Activated CD4-positive, alpha-beta T cell treated with anti-CD3 and anti-CD28 coated beads, Interleukin-2, amount 10 ng/mL, durations not matched to agents 7 days and 5 days (primary cell): ENCODE data around the gene ARHGAP6. TPM values are rescaled to one million over a fixed set of nuclear protein-coding genes. Genes with fewer than 3 reads are reported as not detected.

Source experiments
- CTCF ChIA-PET: fragments of 350-600 bp; sonication (Branson Sonifier 250); formaldehyde crosslinking; loops from one replicate; lab custom pipeline; 2021; ENCODE audit warnings: antibody characterized with exemption; lab: Charles Lee
- POLR2A ChIA-PET: fragments of 350-600 bp; sonication (Branson Sonifier 250); formaldehyde crosslinking; loops from one replicate; lab custom pipeline; 2021; ENCODE audit warnings: antibody characterized with exemption; lab: Charles Lee
- DNase-seq: peaks from one replicate; pipeline ENCODE4 v3.0.0-alpha.2; 2020
- H3K27ac Mint-ChIP-seq: one replicate; pipeline ENCODE4 v1.8.0; 2021; ENCODE audit warnings: mild to moderate bottlenecking, moderate library complexity, mixed read lengths
- H3K27me3 Mint-ChIP-seq: one replicate; pipeline ENCODE4 v1.8.0; 2021; ENCODE audit warnings: mixed read lengths
- H3K36me3 Mint-ChIP-seq: one replicate; pipeline ENCODE4 v1.8.0; 2021; ENCODE audit warnings: low read depth, mixed read lengths
- H3K4me1 Mint-ChIP-seq: one replicate; pipeline ENCODE4 v1.8.0; 2021; ENCODE audit warnings: mixed read lengths
- H3K4me3 Mint-ChIP-seq: one replicate; pipeline ENCODE4 v1.8.0; 2021; ENCODE audit warnings: mild to moderate bottlenecking, moderate library complexity, mixed read lengths
- H3K9me3 Mint-ChIP-seq: one replicate; pipeline ENCODE4 v1.8.0; 2021; ENCODE audit warnings: mixed read lengths
- total RNA-seq, 2 experiments: library from RNA; stranded (reverse); gene quantifications; one replicate each; pipeline ENCODE4 v1.2.3, GENCODE V29; 2021

ARHGAP6 gene
- total RNA-seq, 2 experiments from 2014 or later = not detected

GRCh38 chrX:11215191-11215921 is 450.4 kb downstream of the ARHGAP6 start:
- POLR2A ChIA-PET = no interaction called here
- H3K4me1 Mint-ChIP-seq = no peaks in the 10 kb centered on the region
- H3K9me3 Mint-ChIP-seq = peaks cover 3% of the 10 kb centered on the region
- no peak overlapping the region for H3K4me3 Mint-ChIP-seq
- H3K27me3 Mint-ChIP-seq = no peaks in the 10 kb centered on the region
- no peak for DNase-seq
- CTCF ChIA-PET = interaction anchor here (0.5 kb wide), 1 partner anchor 730 kb away, joined by 4 read pairs; no protein-coding TSS in a partner anchor
- H3K36me3 Mint-ChIP-seq = no peaks in the 10 kb centered on the region
- no peak overlapping the region for H3K27ac Mint-ChIP-seq

- CTCF ChIA-PET = interaction anchor here (0.5 kb wide), 1 partner anchor 730 kb away, joined by 4 read pairs; no protein-coding TSS in a partner anchor
- Mint-ChIP-seq H3K27me3 (no peaks in the 10 kb centered on the region), H3K9me3 (peaks cover 3% of the 10 kb centered on the region), H3K36me3 (no peaks in the 10 kb centered on the region), H3K27ac (no peak overlapping the region), H3K4me1 (no peaks in the 10 kb centered on the region), H3K4me3 (no peak overlapping the region)
- DNase-seq = no peak
- POLR2A ChIA-PET = no interaction called here
Observed at GRCh38 chrX:11214346-11215190, 451.2 kb downstream of the ARHGAP6 start.

- peaks cover 3% of the 10 kb centered on the region for H3K9me3 Mint-ChIP-seq
- no peaks in the 10 kb centered on the region for H3K27me3 Mint-ChIP-seq
- ChIA-PET POLR2A (no interaction called here), CTCF (no interaction called here)
- H3K27ac Mint-ChIP-seq = no peak overlapping the region
- no peak for DNase-seq
- no peaks in the 10 kb centered on the region for H3K4me1 Mint-ChIP-seq
- no peaks in the 10 kb centered on the region for H3K36me3 Mint-ChIP-seq
- H3K4me3 Mint-ChIP-seq = no peak overlapping the region
Observed at GRCh38 chrX:11212741-11213140, 453.0 kb downstream of the ARHGAP6 start.

GRCh38 chrX:11210415-11210801 is 455.3 kb downstream of the ARHGAP6 start:
- no peaks in the 10 kb centered on the region for H3K27me3 Mint-ChIP-seq
- no peaks in the 10 kb centered on the region for H3K4me1 Mint-ChIP-seq
- CTCF ChIA-PET = no interaction called here
- POLR2A ChIA-PET = no interaction called here
- DNase-seq = no peak
- no peaks in the 10 kb centered on the region for H3K36me3 Mint-ChIP-seq
- H3K4me3 Mint-ChIP-seq = no peak overlapping the region
- H3K9me3 Mint-ChIP-seq = peaks cover 2% of the 10 kb centered on the region
- no peak overlapping the region for H3K27ac Mint-ChIP-seq

- Mint-ChIP-seq H3K4me3 (no peak overlapping the region), H3K27me3 (no peaks in the 10 kb centered on the region), H3K4me1 (no peaks in the 10 kb centered on the region), H3K9me3 (peaks cover 2% of the 10 kb centered on the region), H3K36me3 (no peaks in the 10 kb centered on the region), H3K27ac (no peak overlapping the region)
- POLR2A ChIA-PET = no interaction called here
- CTCF ChIA-PET = no interaction called here
- no peak for DNase-seq
Observed at GRCh38 chrX:11209798-11210414, 455.8 kb downstream of the ARHGAP6 start.

GRCh38 chrX:11206716-11207115 is 459.0 kb downstream of the ARHGAP6 start:
- H3K4me1 Mint-ChIP-seq = no peaks in the 10 kb centered on the region
- CTCF ChIA-PET = no interaction called here
- no peaks in the 10 kb centered on the region for H3K27me3 Mint-ChIP-seq
- no peaks in the 10 kb centered on the region for H3K9me3 Mint-ChIP-seq
- no peak overlapping the region for H3K4me3 Mint-ChIP-seq
- H3K27ac Mint-ChIP-seq = no peak overlapping the region
- H3K36me3 Mint-ChIP-seq = no peaks in the 10 kb centered on the region
- DNase-seq = no peak
- POLR2A ChIA-PET = no interaction called here

GRCh38 chrX:11205796-11206195 is 459.9 kb downstream of the ARHGAP6 start:
- Mint-ChIP-seq H3K4me3 (no peak overlapping the region), H3K9me3 (no peaks in the 10 kb centered on the region), H3K27ac (no peak overlapping the region), H3K4me1 (no peaks in the 10 kb centered on the region), H3K36me3 (no peaks in the 10 kb centered on the region), H3K27me3 (no peaks in the 10 kb centered on the region)
- no peak for DNase-seq
- POLR2A ChIA-PET = no interaction called here
- CTCF ChIA-PET = no interaction called here

GRCh38 chrX:11197671-11198070 is 468.0 kb downstream of the ARHGAP6 start:
- CTCF ChIA-PET = no interaction called here
- no peaks in the 10 kb centered on the region for H3K36me3 Mint-ChIP-seq
- H3K27ac Mint-ChIP-seq = no peak overlapping the region
- POLR2A ChIA-PET = no interaction called here
- no peak overlapping the region for H3K4me3 Mint-ChIP-seq
- no peaks in the 10 kb centered on the region for H3K4me1 Mint-ChIP-seq
- H3K27me3 Mint-ChIP-seq = no peaks in the 10 kb centered on the region
- H3K9me3 Mint-ChIP-seq = no peaks in the 10 kb centered on the region
- DNase-seq = no peak

- Mint-ChIP-seq H3K27me3 (no peaks in the 10 kb centered on the region), H3K9me3 (no peaks in the 10 kb centered on the region), H3K4me3 (no peak overlapping the region), H3K36me3 (no peaks in the 10 kb centered on the region), H3K27ac (no peak overlapping the region), H3K4me1 (no peaks in the 10 kb centered on the region)
- POLR2A ChIA-PET = no interaction called here
- no peak for DNase-seq
- CTCF ChIA-PET = no interaction called here
Observed at GRCh38 chrX:11196476-11196875, 469.2 kb downstream of the ARHGAP6 start.

- Mint-ChIP-seq H3K27ac (no peak overlapping the region), H3K36me3 (no peaks in the 10 kb centered on the region), H3K9me3 (no peaks in the 10 kb centered on the region), H3K27me3 (no peaks in the 10 kb centered on the region), H3K4me1 (no peaks in the 10 kb centered on the region), H3K4me3 (no peak overlapping the region)
- no peak for DNase-seq
- ChIA-PET POLR2A (no interaction called here), CTCF (no interaction called here)
Observed at GRCh38 chrX:11193035-11193469, 472.7 kb downstream of the ARHGAP6 start.

- no peaks in the 10 kb centered on the region for H3K4me1 Mint-ChIP-seq
- DNase-seq = no peak
- H3K4me3 Mint-ChIP-seq = no peak overlapping the region
- no peaks in the 10 kb centered on the region for H3K27me3 Mint-ChIP-seq
- no peaks in the 10 kb centered on the region for H3K36me3 Mint-ChIP-seq
- no peaks in the 10 kb centered on the region for H3K9me3 Mint-ChIP-seq
- ChIA-PET CTCF (no interaction called here), POLR2A (no interaction called here)
- no peak overlapping the region for H3K27ac Mint-ChIP-seq
Observed at GRCh38 chrX:11190745-11191510, 474.8 kb downstream of the ARHGAP6 start.

GRCh38 chrX:11189097-11189496 is 476.6 kb downstream of the ARHGAP6 start:
- no peaks in the 10 kb centered on the region for H3K9me3 Mint-ChIP-seq
- no peaks in the 10 kb centered on the region for H3K36me3 Mint-ChIP-seq
- H3K27ac Mint-ChIP-seq = no peak overlapping the region
- H3K4me1 Mint-ChIP-seq = no peaks in the 10 kb centered on the region
- no peak overlapping the region for H3K4me3 Mint-ChIP-seq
- CTCF ChIA-PET = no interaction called here
- POLR2A ChIA-PET = no interaction called here
- DNase-seq = no peak
- H3K27me3 Mint-ChIP-seq = no peaks in the 10 kb centered on the region
